Mucosa of descending colon (tissue), 3 donors: ENCODE measurements around the gene ZFHX2. TPM values are rescaled to one million over a fixed set of nuclear protein-coding genes. Genes with fewer than 3 reads are reported as not detected.
A peak's percentile ranks its signal among the peaks of the same experiment; 100 is the strongest.

Experiments
- ATAC-seq: fragments of 200-7000 bp; cut with Tn5 transposase; one replicate; pipeline ENCODE4 v1.9.1; 2020; ENCODE audit warnings: mild to moderate bottlenecking, moderate library complexity
- DNase-seq, 3 donors: peaks; one replicate each; pipeline ENCODE4 v3.0.0-alpha.2; 2020
- H3K36me3 ChIP-seq: fragments of 200-600 bp; one replicate; pipeline ENCODE4 v1.8.0; 2021; ENCODE audit warnings: low read depth, mild to moderate bottlenecking
- H3K4me1 ChIP-seq: fragments of 200-600 bp; one replicate; pipeline ENCODE4 v1.8.0; 2021; ENCODE audit warnings: low read depth, mild to moderate bottlenecking
- H3K4me3 ChIP-seq: fragments of 200-600 bp; one replicate; pipeline ENCODE4 v1.8.0; 2021; ENCODE audit warnings: mild to moderate bottlenecking
- H3K9me3 ChIP-seq: fragments of 200-600 bp; one replicate; pipeline ENCODE4 v1.8.0; 2021; ENCODE audit warnings: mild to moderate bottlenecking
- CTCF ChIP-seq: fragments of 200-600 bp; IDR thresholded peaks from one replicate; pipeline ENCODE4 v1.8.0; 2022; ENCODE audit warnings: antibody characterized with exemption, mild to moderate bottlenecking
- intact Hi-C, 2 donors: fragments of 100-400 bp; cut with DNase I in 1 of 2; cut with micrococcal nuclease in 1 of 2; formaldehyde crosslinking; loops; one replicate each; pipeline versions ENCODE4 v1.11.0 to v1.11.1; 2022; cut with DNase I, micrococcal nuclease
- total RNA-seq, 3 donors: library from RNA; stranded (reverse); fragmentation: NEBNext Ultra II Directional in 2 of 3; extraction: Animal tissue kit (Norgen Biotek cat#: 25700) in 2 of 3; gene quantifications; one replicate each; pipeline versions ENCODE4 v1.2.1 to v1.2.4, GENCODE V29; 2021 to 2023
- donor health status: DM: no; HTN: no; CAD: no; lungs with moderate emphysema.
- donor health status: DM: no; HTN: no; CAD: no.
- donor health status: DM: no; HTN: yes; CAD: no.

ZFHX2 gene
- total RNA-seq, 3 donors from 2014 or later: 0.92 to 3.2 (median 1.6) TPM

- no peaks in the 10 kb centered on the region for H3K9me3 ChIP-seq
- DNase-seq (no peak), ATAC-seq (no peak)
- H3K36me3 ChIP-seq: no peaks in the 10 kb centered on the region
- H3K4me1 ChIP-seq: no peaks in the 10 kb centered on the region
- H3K4me3 ChIP-seq: no peak overlapping the region
- intact Hi-C loops: no loop called here
- no peak for TF ChIP-seq CTCF
These were observed 9.3 kb downstream of the ZFHX2 start for GRCh38 chr14:23542261-23542660.

- intact Hi-C loops: no loop called here
- Histone ChIP-seq H3K36me3 (no peaks in the 10 kb centered on the region), H3K4me3 (no peak overlapping the region), H3K9me3 (no peaks in the 10 kb centered on the region), H3K4me1 (no peaks in the 10 kb centered on the region)
- ATAC-seq (no peak), DNase-seq (no peak)
- TF ChIP-seq CTCF: no peak
These were observed 11.5 kb downstream of the ZFHX2 start for GRCh38 chr14:23540141-23540469.

DNA sequence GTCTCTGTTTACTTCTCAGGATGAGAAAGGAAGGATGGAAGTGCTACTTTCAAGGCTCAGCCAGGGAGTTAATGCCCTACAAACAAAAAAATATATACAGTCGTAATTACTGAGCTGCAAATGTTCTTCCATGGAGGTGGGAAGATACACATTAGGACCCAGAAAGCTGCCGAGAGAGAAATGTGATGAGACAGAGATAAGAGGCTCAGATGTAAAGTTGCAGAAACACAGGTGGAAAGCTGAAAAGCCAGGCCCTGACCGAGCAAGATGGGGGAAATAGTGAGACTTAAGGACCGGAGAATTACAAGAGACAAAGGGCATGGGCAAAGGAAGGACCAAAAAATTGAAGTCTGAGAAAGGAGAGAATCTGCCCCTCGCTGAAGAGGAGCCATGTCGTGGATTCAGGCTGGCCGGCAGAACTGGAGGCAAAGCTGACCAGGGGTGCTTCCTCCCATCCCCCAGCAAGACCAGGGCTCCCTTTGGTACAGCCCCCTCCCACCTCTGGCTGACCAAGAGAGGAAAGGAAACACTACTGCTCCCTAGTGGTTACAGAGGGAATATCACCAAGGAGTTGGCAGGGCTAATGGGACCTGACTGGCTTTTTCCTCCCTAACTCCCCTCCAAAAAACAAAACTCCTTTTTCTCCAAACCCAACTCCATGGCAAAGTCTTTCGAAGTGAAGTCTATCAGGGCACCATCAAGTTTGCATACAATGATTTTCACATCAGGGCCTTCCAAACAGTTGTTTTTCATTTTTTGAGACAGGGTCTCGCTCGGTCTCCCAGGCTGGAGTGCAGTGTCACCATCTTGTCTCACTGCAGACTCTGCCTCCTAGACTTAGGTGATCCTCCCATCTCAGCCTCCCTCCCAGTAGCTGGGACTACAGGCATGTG, 12.1 kb downstream of the ZFHX2 start:
- Histone ChIP-seq H3K4me1 (no peaks in the 10 kb centered on the region), H3K4me3 (no peak overlapping the region), H3K36me3 (no peaks in the 10 kb centered on the region), H3K9me3 (no peaks in the 10 kb centered on the region)
- intact Hi-C loops: loop anchor here in 1 of 2 donors (10.0 kb wide), 1 partner anchor 55 kb away; no protein-coding TSS in a partner anchor
- peak; percentile 65 for TF ChIP-seq CTCF
- ATAC-seq (peak; percentile 70), DNase-seq (peak in 1 of 3 donors; percentile 40)

GRCh38 chr14:23538785-23539184, 12.8 kb downstream of the ZFHX2 start:
- Histone ChIP-seq H3K9me3 (no peaks in the 10 kb centered on the region), H3K4me3 (no peak overlapping the region), H3K4me1 (no peaks in the 10 kb centered on the region), H3K36me3 (no peaks in the 10 kb centered on the region)
- no peak for DNase-seq
- TF ChIP-seq CTCF: no peak
- no peak for ATAC-seq
- intact Hi-C loops: loop anchor here in 1 of 2 donors (10.0 kb wide), 1 partner anchor 54 kb away; no protein-coding TSS in a partner anchor

- intact Hi-C loops: loop anchor here in 1 of 2 donors (10.0 kb wide), 1 partner anchor 53 kb away; no protein-coding TSS in a partner anchor
- no peak overlapping the region for H3K4me3 ChIP-seq
- no peak for TF ChIP-seq CTCF
- H3K36me3 ChIP-seq: no peaks in the 10 kb centered on the region
- H3K4me1 ChIP-seq: no peaks in the 10 kb centered on the region
- DNase-seq (no peak), ATAC-seq (no peak)
- no peaks in the 10 kb centered on the region for H3K9me3 ChIP-seq
These were observed 13.4 kb downstream of the ZFHX2 start for GRCh38 chr14:23538050-23538718.
